ENCODE data around the gene F7.
A peak's percentile ranks its signal among the peaks of the same experiment; 100 is the strongest.
"Not testable (repeated sequence)": the region's sequence is repeated elsewhere in the genome, so short reads cannot be mapped to it uniquely, and the experiment has no call there.

Gene F7

GRCh38 chr13:113098162-113098732, 7.3 kb upstream of the F7 start:
- DNase-seq (ENCODE audit: low read depth in 1 of 2, low spot score in 1 of 2), result no peak

GRCh38 chr13:113099142-113099541, 6.4 kb upstream of the F7 start:
- DNase-seq (ENCODE audit: low read depth in 1 of 2, low spot score in 1 of 2), result no peak

- DNase-seq (ENCODE audit: low read depth in 1 of 2, low spot score in 1 of 2), result not testable (repeated sequence)
These were observed 3.3 kb upstream of the F7 start for GRCh38 chr13:113102302-113102701.

DNA sequence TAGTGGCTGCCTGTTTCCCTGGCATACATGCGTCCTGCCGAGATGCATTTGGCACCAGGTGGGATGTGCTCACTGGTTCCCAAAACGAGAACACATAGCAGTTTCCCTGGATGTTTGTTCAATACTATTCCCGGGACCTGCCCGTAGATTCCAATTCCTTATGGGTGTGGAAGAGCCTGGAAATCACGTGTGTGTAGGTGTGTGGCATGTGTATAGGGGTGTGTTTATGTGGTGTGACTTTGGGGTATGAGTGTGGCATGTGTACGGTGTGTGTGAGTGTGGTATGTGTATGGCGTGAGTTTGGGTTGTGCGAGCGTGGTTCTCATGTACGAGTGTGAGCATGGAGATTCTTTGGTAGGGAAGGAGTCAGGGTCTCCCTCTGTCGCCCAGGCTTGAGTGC, 2.9 kb upstream of the F7 start:
- no peak for DNase-seq (ENCODE audit: low read depth in 1 of 2, low spot score in 1 of 2)

DNA sequence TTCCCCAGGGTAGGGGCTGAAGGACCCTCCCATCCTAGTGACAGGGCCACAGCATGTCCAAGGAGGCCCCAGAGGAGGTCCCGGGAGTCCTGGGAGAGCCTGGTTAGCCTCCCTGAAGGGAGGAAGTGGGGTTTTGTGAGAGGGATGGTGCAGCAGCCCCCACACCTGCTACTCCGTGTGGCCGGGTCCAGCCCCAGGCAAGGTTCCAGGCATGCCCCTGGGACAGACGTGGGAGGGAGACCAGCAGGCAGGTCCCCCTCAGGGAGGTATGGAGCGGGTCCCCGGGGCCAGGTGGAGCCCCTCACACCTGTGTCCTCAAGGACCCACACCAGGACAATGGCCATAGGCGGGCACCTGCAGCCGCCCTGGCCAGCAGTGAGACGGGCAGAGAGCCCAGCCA, 1.9 kb upstream of the F7 start:
- no peak for DNase-seq (ENCODE audit: low read depth in 1 of 2, low spot score in 1 of 2)

- DNase-seq (ENCODE audit: low read depth in 1 of 2, low spot score in 1 of 2), result no peak
These were observed 396 bp downstream of the F7 start for GRCh38 chr13:113105921-113106452.

DNA sequence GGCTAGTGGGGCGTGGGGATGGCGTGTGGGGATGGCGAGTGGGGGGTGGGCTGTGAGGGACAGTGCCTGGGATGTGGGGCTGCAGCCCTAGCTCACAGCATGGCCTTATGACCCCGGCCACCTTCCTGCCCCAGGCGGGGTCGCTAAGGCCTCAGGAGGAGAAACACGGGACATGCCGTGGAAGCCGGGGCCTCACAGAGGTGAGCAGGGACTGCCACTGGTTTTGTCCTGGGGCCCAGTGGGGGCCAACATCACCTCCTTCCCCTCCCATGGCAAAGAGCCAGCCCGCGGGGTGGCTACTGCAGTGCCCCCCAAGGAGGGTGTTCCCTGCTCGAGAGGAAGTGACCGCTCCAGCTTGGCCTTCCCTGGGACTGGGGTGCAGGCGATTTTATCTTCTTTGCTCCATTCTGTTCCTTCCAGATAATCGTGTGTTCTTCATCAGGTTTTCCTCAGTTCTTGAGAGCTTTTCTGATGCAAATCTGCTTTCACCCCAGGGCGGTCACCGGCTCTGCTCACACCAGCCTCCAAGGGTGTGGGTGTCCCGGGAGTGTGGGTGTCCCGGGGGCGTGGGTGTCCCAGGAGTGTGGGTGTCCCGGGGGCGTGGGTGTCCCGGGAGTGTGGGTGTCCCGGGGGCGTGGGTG, 1.2 kb downstream of the F7 start:
- DNase-seq (ENCODE audit: low read depth in 1 of 2, low spot score in 1 of 2), result no peak

GRCh38 chr13:113108521-113108920, 2.9 kb downstream of the F7 start:
- not testable (repeated sequence) for DNase-seq (ENCODE audit: low read depth in 1 of 2, low spot score in 1 of 2)

- no peak for DNase-seq (ENCODE audit: low read depth in 1 of 2, low spot score in 1 of 2)
These were observed 3.8 kb downstream of the F7 start for GRCh38 chr13:113109151-113110047.

GRCh38 chr13:113110048-113110851, 4.7 kb downstream of the F7 start:
- DNase-seq (ENCODE audit: low read depth in 1 of 2, low spot score in 1 of 2), result no peak

GRCh38 chr13:113110852-113111315, 5.3 kb downstream of the F7 start:
- DNase-seq (ENCODE audit: low read depth in 1 of 2, low spot score in 1 of 2), result no peak

DNA sequence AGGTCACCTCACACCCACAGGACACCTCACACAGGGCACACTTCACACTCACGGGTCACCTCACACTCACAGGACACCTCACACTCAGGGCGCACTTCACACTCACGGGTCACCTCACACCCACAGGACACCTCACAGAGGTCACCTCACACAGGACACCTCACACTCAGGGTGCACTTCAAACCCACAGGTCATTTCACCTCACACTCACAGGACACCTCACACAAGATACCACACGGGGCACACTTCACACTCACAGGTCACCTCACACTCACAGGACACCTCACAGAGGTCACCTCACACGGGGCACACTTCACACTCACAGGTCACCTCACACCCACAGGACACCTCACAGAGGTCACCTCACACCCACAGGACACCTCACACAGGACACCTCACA, 6.2 kb downstream of the F7 start:
- not testable (repeated sequence) for DNase-seq (ENCODE audit: low read depth in 1 of 2, low spot score in 1 of 2)

DNA sequence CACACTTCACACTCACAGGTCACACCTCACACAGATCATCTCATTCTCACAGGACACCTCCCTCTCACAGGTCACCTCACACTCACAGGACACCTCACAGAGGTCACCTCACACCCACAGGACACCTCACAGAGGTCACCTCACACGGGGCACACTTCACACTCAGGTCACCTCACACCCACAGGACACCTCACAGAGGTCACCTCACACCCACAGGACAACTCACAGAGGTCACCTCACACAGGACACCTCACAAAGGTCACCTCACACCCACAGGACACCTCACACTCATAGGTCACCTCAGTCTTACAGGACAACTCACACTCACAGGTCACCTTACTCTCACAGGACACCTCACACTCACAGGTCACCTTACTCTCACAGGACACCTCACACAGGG, 6.9 kb downstream of the F7 start:
- peak in 1 of 2 donors; percentile 1 for DNase-seq (ENCODE audit: low read depth in 1 of 2, low spot score in 1 of 2)

GRCh38 chr13:113112893-113113845, 7.6 kb downstream of the F7 start:
- DNase-seq (ENCODE audit: low read depth in 1 of 2, low spot score in 1 of 2), result peak in 1 of 2 donors; percentile 1

DNA sequence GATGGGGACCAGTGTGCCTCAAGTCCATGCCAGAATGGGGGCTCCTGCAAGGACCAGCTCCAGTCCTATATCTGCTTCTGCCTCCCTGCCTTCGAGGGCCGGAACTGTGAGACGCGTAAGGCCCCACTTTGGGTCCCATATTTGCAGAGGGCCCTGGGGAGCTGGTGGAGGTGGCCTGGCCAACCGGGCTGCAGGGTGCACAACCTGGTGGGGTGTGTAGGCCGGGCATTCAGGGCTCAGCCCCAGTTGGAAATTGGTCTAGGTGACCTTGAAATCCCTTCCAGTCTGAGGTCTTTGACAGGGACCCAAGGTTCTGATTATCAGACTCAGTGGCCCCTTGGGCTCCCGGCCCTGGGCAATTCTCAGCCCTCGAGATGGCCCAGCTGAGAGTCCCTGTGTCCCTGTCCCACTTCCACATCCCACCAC, 8.3 kb downstream of the F7 start:
- DNase-seq (ENCODE audit: low read depth in 1 of 2, low spot score in 1 of 2), result peak in 1 of 2 donors; percentile 1

GRCh38 chr13:113114511-113115362, 9.1 kb downstream of the F7 start:
- DNase-seq (ENCODE audit: low read depth in 1 of 2, low spot score in 1 of 2), result peak in 1 of 2 donors; percentile 2

GRCh38 chr13:113115363-113116205, 10.0 kb downstream of the F7 start:
- DNase-seq (ENCODE audit: low read depth in 1 of 2, low spot score in 1 of 2), result peak in 1 of 2 donors; percentile 1
